Measurements from ENCODE around the gene LALBA.

LALBA gene

GRCh38 chr12:48569946-48570345 is at the start of gene LALBA:
Gene LALBA, minus strand, starts transcription at chr12:48570046. Its CDS starts 26 bp downstream, at chr12:48570020.
- no peak for TF ChIP-seq CTCF (IDR thresholded peaks at IDR 0.05; ENCODE audit: low read depth, low read length, missing control alignments)
- H3K4me3 ChIP-seq (ENCODE audit: low read depth, low read length), result no peak within 1 kb of the TSS
- no peak for DNase-seq (ENCODE audit: low read depth)

GRCh38 chr12:48618541-48618940 is 48.7 kb upstream of the LALBA start:
- DNase-seq (ENCODE audit: low read depth), result peak; percentile 50
- TF ChIP-seq CTCF (IDR thresholded peaks at IDR 0.05; ENCODE audit: low read depth, low read length, missing control alignments), result peak; percentile 99

GRCh38 chr12:48615681-48616080 is 45.8 kb upstream of the LALBA start:
- DNase-seq (ENCODE audit: low read depth), result no peak
- no peak overlapping the region for H3K4me3 ChIP-seq (ENCODE audit: low read depth, low read length)
- no peak for TF ChIP-seq CTCF (IDR thresholded peaks at IDR 0.05; ENCODE audit: low read depth, low read length, missing control alignments)

More at GRCh38 chr12:48618541-48618940, 48.7 kb upstream of the LALBA start:
- no peak overlapping the region for H3K4me3 ChIP-seq (ENCODE audit: low read depth, low read length)

GRCh38 chr12:48613321-48613720 is 43.5 kb upstream of the LALBA start:
- no peak for TF ChIP-seq CTCF (IDR thresholded peaks at IDR 0.05; ENCODE audit: low read depth, low read length, missing control alignments)
- H3K4me3 ChIP-seq (ENCODE audit: low read depth, low read length), result no peak overlapping the region
- DNase-seq (ENCODE audit: low read depth), result no peak

- DNase-seq (ENCODE audit: low read depth), result no peak
- TF ChIP-seq CTCF (IDR thresholded peaks at IDR 0.05; ENCODE audit: low read depth, low read length, missing control alignments), result no peak
Observed at GRCh38 chr12:48602192-48602989, 32.5 kb upstream of the LALBA start.

GRCh38 chr12:48601013-48601756 is 31.3 kb upstream of the LALBA start:
- no peak overlapping the region for H3K4me3 ChIP-seq (ENCODE audit: low read depth, low read length)
- peak; percentile 43 for DNase-seq (ENCODE audit: low read depth)
- TF ChIP-seq CTCF (IDR thresholded peaks at IDR 0.05; ENCODE audit: low read depth, low read length, missing control alignments), result no peak

More at GRCh38 chr12:48602192-48602989, 32.5 kb upstream of the LALBA start:
- H3K4me3 ChIP-seq (ENCODE audit: low read depth, low read length), result no peak overlapping the region

Data from GM12864 (cell line).